ENCODE results near the gene MTCL1.
"Not testable (repeated sequence)": the region's sequence is repeated elsewhere in the genome, so short reads cannot be mapped to it uniquely, and the experiment has no call there.

MTCL1 gene

DNA sequence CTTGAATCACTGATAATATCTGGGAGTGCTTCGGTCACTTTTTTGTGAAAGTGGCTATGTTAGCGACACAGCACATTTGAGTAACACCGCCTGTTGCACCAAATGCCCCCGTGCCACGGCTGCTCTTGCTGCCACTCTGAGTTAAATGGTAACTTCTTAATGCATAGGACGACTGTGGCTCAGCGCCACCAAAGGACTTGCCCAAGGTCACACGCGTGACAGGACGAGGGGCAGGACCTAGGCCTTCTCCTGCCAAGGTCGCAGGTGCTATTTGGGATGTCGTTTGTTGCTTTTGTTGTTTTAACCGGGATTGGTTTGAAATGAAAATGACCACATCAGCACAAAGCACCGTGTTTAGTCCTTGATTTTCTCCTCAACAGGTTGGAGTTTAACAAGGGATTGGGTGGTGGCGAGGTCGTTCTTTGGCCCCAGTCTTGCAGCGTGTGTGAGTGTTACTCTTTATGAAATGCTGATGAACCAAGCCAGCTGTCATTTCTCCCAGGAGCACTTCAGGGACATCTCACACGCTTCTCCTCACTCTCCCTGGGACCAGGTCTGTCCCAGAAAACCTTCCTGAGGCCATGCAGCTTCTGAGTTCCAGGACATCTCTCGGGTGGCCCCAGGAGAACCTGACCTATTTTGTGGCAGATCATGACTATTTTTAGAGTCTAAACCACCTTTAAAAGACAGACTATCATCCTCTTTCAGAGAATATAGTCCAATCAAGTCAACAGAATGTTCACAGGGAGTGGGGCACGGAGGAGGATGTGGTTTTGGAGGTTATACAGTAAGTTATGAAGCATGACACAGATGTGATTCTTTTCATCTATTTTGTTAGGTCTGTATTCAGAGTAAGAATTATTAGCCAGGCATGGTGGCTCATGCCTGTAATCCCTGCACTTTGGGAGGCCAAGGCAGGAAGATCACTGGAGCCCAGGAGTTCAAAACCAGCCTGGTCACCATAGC lies 49.9 kb downstream of the MTCL1 start:
- Mint-ChIP-seq H3K9me3 (no peaks in the 10 kb centered on the region), H3K36me3 (ENCODE audit: low read depth) (no peaks in the 10 kb centered on the region), H3K27ac (no peak overlapping the region), H3K4me3 (no peak overlapping the region), H3K4me1 (no peaks in the 10 kb centered on the region), H3K27me3 (ENCODE audit: low read depth) (no peaks in the 10 kb centered on the region)
- TF ChIP-seq, protein P1, sequence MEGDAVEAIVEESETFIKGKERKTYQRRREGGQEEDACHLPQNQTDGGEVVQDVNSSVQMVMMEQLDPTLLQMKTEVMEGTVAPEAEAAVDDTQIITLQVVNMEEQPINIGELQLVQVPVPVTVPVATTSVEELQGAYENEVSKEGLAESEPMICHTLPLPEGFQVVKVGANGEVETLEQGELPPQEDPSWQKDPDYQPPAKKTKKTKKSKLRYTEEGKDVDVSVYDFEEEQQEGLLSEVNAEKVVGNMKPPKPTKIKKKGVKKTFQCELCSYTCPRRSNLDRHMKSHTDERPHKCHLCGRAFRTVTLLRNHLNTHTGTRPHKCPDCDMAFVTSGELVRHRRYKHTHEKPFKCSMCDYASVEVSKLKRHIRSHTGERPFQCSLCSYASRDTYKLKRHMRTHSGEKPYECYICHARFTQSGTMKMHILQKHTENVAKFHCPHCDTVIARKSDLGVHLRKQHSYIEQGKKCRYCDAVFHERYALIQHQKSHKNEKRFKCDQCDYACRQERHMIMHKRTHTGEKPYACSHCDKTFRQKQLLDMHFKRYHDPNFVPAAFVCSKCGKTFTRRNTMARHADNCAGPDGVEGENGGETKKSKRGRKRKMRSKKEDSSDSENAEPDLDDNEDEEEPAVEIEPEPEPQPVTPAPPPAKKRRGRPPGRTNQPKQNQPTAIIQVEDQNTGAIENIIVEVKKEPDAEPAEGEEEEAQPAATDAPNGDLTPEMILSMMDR (IDR thresholded peaks at IDR 0.05; ENCODE audit: unreplicated experiment in 3 of 3), result no peak

GRCh38 chr18:8756571-8756970 lies 51.2 kb downstream of the MTCL1 start:
- H3K27me3 Mint-ChIP-seq (ENCODE audit: low read depth), result no peaks in the 10 kb centered on the region
- TF ChIP-seq, protein P1 (IDR thresholded peaks at IDR 0.05; ENCODE audit: unreplicated experiment in 3 of 3), result no peak
- H3K36me3 Mint-ChIP-seq (ENCODE audit: low read depth), result peaks cover 4% of the 10 kb centered on the region
- no peaks in the 10 kb centered on the region for H3K4me1 Mint-ChIP-seq
- H3K9me3 Mint-ChIP-seq, result peaks cover 2% of the 10 kb centered on the region
- no peak overlapping the region for H3K27ac Mint-ChIP-seq
- H3K4me3 Mint-ChIP-seq, result no peak overlapping the region

DNA sequence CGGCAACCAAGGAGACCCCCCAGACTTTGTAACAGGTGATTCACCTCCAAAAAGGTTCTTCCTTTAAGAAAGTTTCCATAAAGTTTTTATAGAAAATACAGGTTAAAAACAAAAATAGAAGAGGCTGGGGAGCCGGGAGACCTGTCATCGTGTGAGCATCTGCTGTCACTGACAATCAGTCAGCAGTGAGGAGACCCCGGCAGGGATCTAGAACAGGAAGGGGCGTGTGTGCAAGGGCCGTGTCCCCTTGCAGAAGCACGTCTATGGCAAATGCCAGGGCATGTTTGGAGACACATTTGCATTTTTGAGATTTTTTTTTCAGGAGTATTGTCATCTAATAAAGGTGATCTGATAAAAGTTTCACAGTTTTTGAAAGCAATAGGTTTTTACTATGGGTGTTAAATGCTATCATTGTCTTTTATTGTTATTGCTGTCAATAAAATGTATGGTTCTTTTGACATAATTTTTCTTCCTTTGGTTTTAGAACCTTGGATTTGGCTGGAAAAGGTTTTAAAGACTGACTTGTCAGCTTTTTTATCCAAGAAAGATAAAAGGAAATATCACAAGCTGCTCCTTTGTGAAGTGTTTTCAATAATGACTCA lies 52.1 kb downstream of the MTCL1 start:
- Mint-ChIP-seq H3K4me1 (no peaks in the 10 kb centered on the region), H3K4me3 (no peak overlapping the region)
- TF ChIP-seq, protein P1 (IDR thresholded peaks at IDR 0.05; ENCODE audit: unreplicated experiment in 3 of 3), result no peak

GRCh38 chr18:8758466-8758865 lies 53.1 kb downstream of the MTCL1 start:
- H3K27me3 Mint-ChIP-seq (ENCODE audit: low read depth), result no peaks in the 10 kb centered on the region
- peaks cover 11% of the 10 kb centered on the region for H3K36me3 Mint-ChIP-seq (ENCODE audit: low read depth)
- no peak overlapping the region for H3K27ac Mint-ChIP-seq
- H3K9me3 Mint-ChIP-seq, result peaks cover 2% of the 10 kb centered on the region
- TF ChIP-seq, protein P1 (IDR thresholded peaks at IDR 0.05; ENCODE audit: unreplicated experiment in 3 of 3), result no peak
- H3K4me3 Mint-ChIP-seq, result no peak overlapping the region
- H3K4me1 Mint-ChIP-seq, result no peaks in the 10 kb centered on the region

More for the DNA sequence above, 52.1 kb downstream of the MTCL1 start:
- Mint-ChIP-seq H3K36me3 (ENCODE audit: low read depth) (peaks cover 5% of the 10 kb centered on the region), H3K9me3 (peaks cover 2% of the 10 kb centered on the region), H3K27ac (no peak overlapping the region), H3K27me3 (ENCODE audit: low read depth) (no peaks in the 10 kb centered on the region)

GRCh38 chr18:8760984-8761383 lies 55.6 kb downstream of the MTCL1 start:
- no peaks in the 10 kb centered on the region for H3K27me3 Mint-ChIP-seq (ENCODE audit: low read depth)

GRCh38 chr18:8761535-8761934 lies 56.2 kb downstream of the MTCL1 start:
- H3K9me3 Mint-ChIP-seq; H3K27me3 Mint-ChIP-seq (ENCODE audit: low read depth); H3K4me3 Mint-ChIP-seq; H3K27ac Mint-ChIP-seq: not testable (repeated sequence)
- Mint-ChIP-seq H3K36me3 (ENCODE audit: low read depth) (peaks cover 13% of the 10 kb centered on the region), H3K4me1 (peaks cover 17% of the 10 kb centered on the region)

More at GRCh38 chr18:8760984-8761383, 55.6 kb downstream of the MTCL1 start:
- Mint-ChIP-seq H3K4me1 (peaks cover 15% of the 10 kb centered on the region), H3K27ac (no peak overlapping the region), H3K36me3 (ENCODE audit: low read depth) (peaks cover 13% of the 10 kb centered on the region), H3K9me3 (peaks cover 2% of the 10 kb centered on the region), H3K4me3 (no peak overlapping the region)
- TF ChIP-seq, protein P1 (IDR thresholded peaks at IDR 0.05; ENCODE audit: unreplicated experiment in 3 of 3), result no peak
